ENCODE results near the gene NCOA3.

- no peak for TF ChIP-seq POLR2A (IDR thresholded peaks at IDR 0.05; ENCODE audit: low read depth, low read length)
- no peak for TF ChIP-seq TAF1 (IDR thresholded peaks at IDR 0.05; ENCODE audit: borderline replicate concordance, low read depth, low read length)
- no peak for TF ChIP-seq POLR2AphosphoS5 (IDR thresholded peaks at IDR 0.05; ENCODE audit: low read depth, low read length)
Observed at GRCh38 chr20:47645632-47646031, 143.9 kb downstream of the NCOA3 start.
